GM12875 (cell line): ENCODE results near the gene CAPRIN1.

ENCODE experiments used
- H3K4me3 ChIP-seq: one replicate; pipeline ENCODE4 v1.5.1; 2011; ENCODE audit warnings: low read depth, low read length, control low read depth
- CTCF ChIP-seq: IDR thresholded peaks from 2 replicates; pipeline ENCODE4 v1.5.1; 2011; ENCODE audit warnings: low read depth, mild to moderate bottlenecking, control low read depth, inconsistent platforms, low read length, moderate library complexity, borderline replicate concordance; ENCODE audit not compliant: insufficient read depth

Gene CAPRIN1

GRCh38 chr11:34033399-34033798 lies 18.1 kb upstream of the CAPRIN1 start:
- no peak for TF ChIP-seq CTCF
- H3K4me3 ChIP-seq: no peak overlapping the region

GRCh38 chr11:34034053-34034452 lies 17.5 kb upstream of the CAPRIN1 start:
- no peak overlapping the region for H3K4me3 ChIP-seq
- no peak for TF ChIP-seq CTCF

GRCh38 chr11:34036456-34036855 lies 15.1 kb upstream of the CAPRIN1 start:
- no peak overlapping the region for H3K4me3 ChIP-seq
- no peak for TF ChIP-seq CTCF

GRCh38 chr11:34037016-34037415 lies 14.5 kb upstream of the CAPRIN1 start:
- TF ChIP-seq CTCF: no peak

GRCh38 chr11:34040571-34040970 lies 11.0 kb upstream of the CAPRIN1 start:
- TF ChIP-seq CTCF: no peak

More at GRCh38 chr11:34037016-34037415, 14.5 kb upstream of the CAPRIN1 start:
- no peak overlapping the region for H3K4me3 ChIP-seq

GRCh38 chr11:34044664-34045485 lies 6.7 kb upstream of the CAPRIN1 start:
- H3K4me3 ChIP-seq: no peak overlapping the region
- no peak for TF ChIP-seq CTCF

More at GRCh38 chr11:34040571-34040970, 11.0 kb upstream of the CAPRIN1 start:
- H3K4me3 ChIP-seq: no peak overlapping the region

- TF ChIP-seq CTCF: no peak
- H3K4me3 ChIP-seq: no peak overlapping the region
Observed at GRCh38 chr11:34049028-34049427, 2.5 kb upstream of the CAPRIN1 start.
